ENCODE results near the gene BRMS1. TPM values are rescaled to one million over a fixed set of nuclear protein-coding genes. Genes with fewer than 3 reads are reported as not detected.

The BRMS1 gene
- total and polyA plus RNA-seq, 10 of the 15 experiments (the other 5 are each of a cell fraction or from before 2014, with no cell fraction given): 2.1 to 85.3 (median 48.5) TPM

DNA sequence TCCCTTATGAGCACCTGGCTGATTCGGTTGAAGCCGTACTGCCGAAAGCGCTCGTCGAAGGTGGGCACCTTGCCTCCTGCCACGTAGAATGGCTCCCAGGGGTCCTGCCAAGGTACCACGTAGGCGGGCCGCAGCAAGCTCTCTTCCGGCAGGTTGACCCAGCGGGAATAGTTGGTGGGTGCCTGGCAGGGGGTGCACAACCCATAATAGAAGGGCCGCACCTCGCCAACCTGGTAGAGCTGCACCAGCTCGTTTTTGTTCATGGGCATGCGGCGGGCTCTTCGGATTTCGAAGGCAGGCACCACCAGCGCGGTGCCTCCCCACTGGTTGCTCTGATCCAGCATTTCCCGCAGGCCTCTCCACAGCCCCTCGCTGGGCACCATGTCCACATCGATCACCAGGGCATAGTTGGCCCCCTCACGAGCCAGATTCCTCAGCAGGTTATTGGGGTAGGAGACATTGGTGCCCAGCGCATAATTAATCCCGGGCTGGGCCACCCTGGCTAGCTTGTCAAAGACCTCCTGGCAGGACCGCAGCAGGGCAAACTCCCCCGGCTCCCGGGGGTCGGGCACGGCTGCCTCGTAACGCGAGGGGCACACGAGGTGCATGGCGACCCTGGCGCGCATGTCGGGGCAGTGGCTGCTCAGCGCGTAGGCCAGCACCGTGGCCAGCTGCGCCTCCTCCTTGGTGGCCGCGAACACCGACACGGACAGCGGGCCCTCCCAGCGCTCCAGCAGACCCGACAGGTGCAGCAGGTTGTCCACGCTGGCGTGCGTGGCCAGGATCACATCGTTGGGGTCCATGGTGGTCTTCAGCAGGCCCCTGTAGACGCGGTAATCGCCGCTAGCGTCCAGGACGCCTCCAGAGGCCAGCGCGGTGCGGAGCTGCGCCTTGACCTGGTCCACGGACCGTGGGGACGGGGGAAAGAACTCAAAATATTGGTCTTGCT, 1.8 kb upstream of the BRMS1 start:
- ChIA-PET RAD21 (ENCODE audit: unreplicated experiment) (interaction anchor here (1.1 to 2.0 kb wide), 4 partner anchors 12 to 58 kb away, joined by 3 to 10 read pairs (median 6); partner anchors contain the start of gene YIF1A), POLR2A (interaction anchor here (0.6 to 3.9 kb wide), 4 partner anchors 11 to 211 kb away, joined by 3 to 16 read pairs (median 4); partner anchors contain the start of gene RIN1), SMC1A (ENCODE audit: uncharacterized antibody, unreplicated experiment) (no interaction called here), CTCF (interaction anchor here (1.4 to 7.4 kb wide), 4 partner anchors 17 to 42 kb away, joined by 4 to 44 read pairs (median 9); no protein-coding TSS in a partner anchor)
- 43% methylated on average over 68 of the region's 68 CpGs for WGBS (ENCODE audit: insufficient coverage, insufficient replicate concordance, low lambda C conversion rate, missing lambda C conversion rate)
- H3K4me3 ChIP-seq: peak overlapping the region; percentile 90
- H2AFZ ChIP-seq (ENCODE audit: control insufficient read depth, low read depth, low read length): peak overlapping the region; percentile 93
- ATAC-seq (no peak), FAIRE-seq (no peak), DNase-seq (ENCODE audit: low read depth, low spot score) (no peak)
- in situ Hi-C loops (cut with MboI) (no loop called here), intact Hi-C loops (cut with micrococcal nuclease; ENCODE audit: unreplicated experiment) (no loop called here)
- H3K36me3 ChIP-seq (ENCODE audit: control insufficient read depth in 2 of 2, insufficient read depth in 2 of 2, low read length in 1 of 2): peaks cover 0 to 3% of the 10 kb centered on the region in 2 experiments; a peak in 2 of 4 replicates
- no TSS peak for BruUV-seq (replicated peaks)
- H3K27me3 ChIP-seq (replicated peaks in 1 of 2; ENCODE audit: control insufficient read depth in 2 of 2, insufficient read depth in 2 of 2, low read length in 1 of 2): no peaks in the 10 kb centered on the region
- peak overlapping the region; percentile 84; the same call in 1 of the 2 replicates for H3K9ac ChIP-seq (ENCODE audit: control insufficient read depth, insufficient read depth, low read length)
- no peaks in the 10 kb centered on the region for H3K9me3 ChIP-seq (replicated peaks; ENCODE audit: control insufficient read depth, insufficient read depth, low read length)
- H3K79me2 ChIP-seq (ENCODE audit: control insufficient read depth, insufficient read depth, low read length): peaks cover 17% of the 10 kb centered on the region
- peaks cover 17% of the 10 kb centered on the region for H3K4me1 ChIP-seq (ENCODE audit: control insufficient read depth, insufficient read depth, low read length)
- peak overlapping the region; percentile 43; the same call in 1 of the 2 replicates for H3K27ac ChIP-seq (ENCODE audit: control insufficient read depth, insufficient read depth)
- peak overlapping the region; percentile 88 for H3K4me2 ChIP-seq (ENCODE audit: control insufficient read depth, insufficient read depth)
- TF ChIP-seq, protein P1, sequence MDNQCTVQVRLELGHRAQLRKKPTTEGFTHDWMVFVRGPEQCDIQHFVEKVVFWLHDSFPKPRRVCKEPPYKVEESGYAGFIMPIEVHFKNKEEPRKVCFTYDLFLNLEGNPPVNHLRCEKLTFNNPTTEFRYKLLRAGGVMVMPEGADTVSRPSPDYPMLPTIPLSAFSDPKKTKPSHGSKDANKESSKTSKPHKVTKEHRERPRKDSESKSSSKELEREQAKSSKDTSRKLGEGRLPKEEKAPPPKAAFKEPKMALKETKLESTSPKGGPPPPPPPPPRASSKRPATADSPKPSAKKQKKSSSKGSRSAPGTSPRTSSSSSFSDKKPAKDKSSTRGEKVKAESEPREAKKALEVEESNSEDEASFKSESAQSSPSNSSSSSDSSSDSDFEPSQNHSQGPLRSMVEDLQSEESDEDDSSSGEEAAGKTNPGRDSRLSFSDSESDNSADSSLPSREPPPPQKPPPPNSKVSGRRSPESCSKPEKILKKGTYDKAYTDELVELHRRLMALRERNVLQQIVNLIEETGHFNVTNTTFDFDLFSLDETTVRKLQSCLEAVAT (IDR thresholded peaks at IDR 0.05): peak; percentile 67; the same call in 1 of the 2 replicates
- TF ChIP-seq POU2F2 (IDR thresholded peaks at IDR 0.05; ENCODE audit: borderline replicate concordance, low read depth, low read length): no peak
- no peaks in the 10 kb centered on the region for H4K20me1 ChIP-seq (ENCODE audit: control insufficient read depth, insufficient read depth)

Data from GM12878 (cell line).